Femur (tissue), 1 donor: ENCODE measurements around the gene RBM38.
"Not testable (repeated sequence)": the region's sequence is repeated elsewhere in the genome, so short reads cannot be mapped to it uniquely, and the experiment has no call there.

ENCODE experiments used
- DNase-seq: peaks from one replicate; pipeline ENCODE4 v3.0.0-alpha.2; 2017

RBM38 gene

GRCh38 chr20:57404419-57405072 is 13.3 kb downstream of the RBM38 start:
- DNase-seq = no peak

GRCh38 chr20:57405236-57406016 is 14.2 kb downstream of the RBM38 start:
- no peak for DNase-seq

GRCh38 chr20:57407541-57407956 is 16.4 kb downstream of the RBM38 start:
- DNase-seq = no peak

GRCh38 chr20:57408131-57408530 is 16.9 kb downstream of the RBM38 start:
- DNase-seq = no peak

- no peak for DNase-seq
Measured at GRCh38 chr20:57408536-57409233, 17.5 kb downstream of the RBM38 start.

GRCh38 chr20:57409316-57409671 is 18.1 kb downstream of the RBM38 start:
- DNase-seq = no peak

- DNase-seq = no peak
Measured at GRCh38 chr20:57409672-57410397, 18.6 kb downstream of the RBM38 start.

- no peak for DNase-seq
Measured at GRCh38 chr20:57410398-57410920, 19.3 kb downstream of the RBM38 start.

GRCh38 chr20:57410924-57411323 is 19.7 kb downstream of the RBM38 start:
- no peak for DNase-seq

- no peak for DNase-seq
Measured at GRCh38 chr20:57411406-57412283, 20.4 kb downstream of the RBM38 start.

- DNase-seq = no peak
Measured at GRCh38 chr20:57412347-57413029, 21.3 kb downstream of the RBM38 start.

- DNase-seq = no peak
Measured at GRCh38 chr20:57413986-57414385, 22.8 kb downstream of the RBM38 start.

GRCh38 chr20:57414867-57415592 is 23.8 kb downstream of the RBM38 start:
- DNase-seq = no peak

GRCh38 chr20:57415771-57416170 is 24.6 kb downstream of the RBM38 start:
- DNase-seq = no peak

- DNase-seq = no peak
Measured at GRCh38 chr20:57416296-57417022, 25.3 kb downstream of the RBM38 start.

- no peak for DNase-seq
Measured at GRCh38 chr20:57417051-57417689, 26.0 kb downstream of the RBM38 start.

GRCh38 chr20:57417830-57418780 is 26.9 kb downstream of the RBM38 start:
- no peak for DNase-seq

- not testable (repeated sequence) for DNase-seq
Measured at GRCh38 chr20:57419479-57419878, 28.3 kb downstream of the RBM38 start.
